Measurements from ENCODE around the gene PRDM11. TPM values are rescaled to one million over a fixed set of nuclear protein-coding genes. Genes with fewer than 3 reads are reported as not detected.

Gene PRDM11
- total RNA-seq, 2 experiments from 2014 or later = 4.5 to 8.4 TPM

- H3K4me3 ChIP-seq (ENCODE audit: low read depth, low read length, poor library complexity, severe bottlenecking) = no peak overlapping the region
- no peaks in the 10 kb centered on the region for H3K9me2 ChIP-seq (ENCODE audit: insufficient read depth, low read length)
- no peak overlapping the region for H2AFZ ChIP-seq (ENCODE audit: low read length)
- H3K4me2 ChIP-seq (ENCODE audit: low read length) = no peak overlapping the region
- H3K79me2 ChIP-seq (ENCODE audit: insufficient read depth, low read depth, low read length) = no peaks in the 10 kb centered on the region
- ChIA-PET POLR2A (no interaction called here), CTCF (ENCODE audit: unreplicated experiment) (no interaction called here)
- no TSS peak for BruUV-seq (replicated peaks)
- H4K20me1 ChIP-seq (ENCODE audit: insufficient read depth, low read length) = no peaks in the 10 kb centered on the region; the same call in 1 of the 2 replicates
- H3K9me3 ChIP-seq (ENCODE audit: low read length) = no peaks in the 10 kb centered on the region
- no peaks in the 10 kb centered on the region for H3K36me3 ChIP-seq (ENCODE audit: insufficient read depth, low read length)
- no peak for DNase-seq (ENCODE audit: low spot score)
- intact Hi-C loops (cut with micrococcal nuclease; ENCODE audit: unreplicated experiment) = no loop called here
- no peak overlapping the region for H3K27ac ChIP-seq (ENCODE audit: low read depth, low read length, poor library complexity, severe bottlenecking)
- TF ChIP-seq CTCF (conservative IDR thresholded peaks at IDR 0.05; ENCODE audit: low read length) (no peak), EZH2phosphoT487 (IDR thresholded peaks at IDR 0.05; ENCODE audit: borderline replicate concordance, low read depth, low read length) (no peak)
- H3K4me1 ChIP-seq (ENCODE audit: insufficient read depth, low read length, poor library complexity, severe bottlenecking) = peaks cover 4% of the 10 kb centered on the region
These were observed 31.8 kb downstream of the PRDM11 start for GRCh38 chr11:45178223-45178622.

- Histone ChIP-seq H3K36me3 (ENCODE audit: insufficient read depth, low read length) (no peaks in the 10 kb centered on the region), H3K79me2 (ENCODE audit: insufficient read depth, low read depth, low read length) (no peaks in the 10 kb centered on the region), H3K9me2 (ENCODE audit: insufficient read depth, low read length) (no peaks in the 10 kb centered on the region), H3K4me1 (ENCODE audit: insufficient read depth, low read length, poor library complexity, severe bottlenecking) (peaks cover 4% of the 10 kb centered on the region), H3K4me2 (ENCODE audit: low read length) (no peak overlapping the region), H4K20me1 (ENCODE audit: insufficient read depth, low read length) (no peaks in the 10 kb centered on the region; the same call in 1 of the 2 replicates), H2AFZ (ENCODE audit: low read length) (no peak overlapping the region), H3K4me3 (ENCODE audit: low read depth, low read length, poor library complexity, severe bottlenecking) (no peak overlapping the region), H3K27ac (ENCODE audit: low read depth, low read length, poor library complexity, severe bottlenecking) (no peak overlapping the region), H3K9me3 (ENCODE audit: low read length) (no peaks in the 10 kb centered on the region)
- intact Hi-C loops (cut with micrococcal nuclease; ENCODE audit: unreplicated experiment) = no loop called here
- DNase-seq (ENCODE audit: low spot score) = no peak
- CTCF ChIA-PET (ENCODE audit: unreplicated experiment) = no interaction called here
- TF ChIP-seq CTCF (conservative IDR thresholded peaks at IDR 0.05; ENCODE audit: low read length) = no peak
- TF ChIP-seq EZH2phosphoT487 (IDR thresholded peaks at IDR 0.05; ENCODE audit: borderline replicate concordance, low read depth, low read length) = no peak
- BruUV-seq (replicated peaks) = no TSS peak
- POLR2A ChIA-PET = no interaction called here
These were observed 32.6 kb downstream of the PRDM11 start for GRCh38 chr11:45178890-45179671.

- intact Hi-C loops (cut with micrococcal nuclease; ENCODE audit: unreplicated experiment) = no loop called here
- H2AFZ ChIP-seq (ENCODE audit: low read length) = no peak overlapping the region
These were observed 33.3 kb downstream of the PRDM11 start for GRCh38 chr11:45179686-45180178.

More at GRCh38 chr11:45179686-45180178, 33.3 kb downstream of the PRDM11 start:
- BruUV-seq (replicated peaks) = no TSS peak
- Histone ChIP-seq H3K27ac (ENCODE audit: low read depth, low read length, poor library complexity, severe bottlenecking) (no peak overlapping the region), H3K9me3 (ENCODE audit: low read length) (no peaks in the 10 kb centered on the region), H3K9me2 (ENCODE audit: insufficient read depth, low read length) (no peaks in the 10 kb centered on the region), H3K36me3 (ENCODE audit: insufficient read depth, low read length) (no peaks in the 10 kb centered on the region), H3K4me2 (ENCODE audit: low read length) (no peak overlapping the region), H3K4me1 (ENCODE audit: insufficient read depth, low read length, poor library complexity, severe bottlenecking) (peaks cover 4% of the 10 kb centered on the region), H3K79me2 (ENCODE audit: insufficient read depth, low read depth, low read length) (no peaks in the 10 kb centered on the region), H4K20me1 (ENCODE audit: insufficient read depth, low read length) (no peaks in the 10 kb centered on the region; the same call in 1 of the 2 replicates), H3K4me3 (ENCODE audit: low read depth, low read length, poor library complexity, severe bottlenecking) (no peak overlapping the region)
- TF ChIP-seq EZH2phosphoT487 (IDR thresholded peaks at IDR 0.05; ENCODE audit: borderline replicate concordance, low read depth, low read length) (no peak), CTCF (conservative IDR thresholded peaks at IDR 0.05; ENCODE audit: low read length) (no peak)
- POLR2A ChIA-PET = no interaction called here
- CTCF ChIA-PET (ENCODE audit: unreplicated experiment) = no interaction called here
- no peak for DNase-seq (ENCODE audit: low spot score)

All from OCI-LY7 (cell line).